H1 (cell line): ENCODE measurements around the gene EIF4EBP2. TPM values are rescaled to one million over a fixed set of nuclear protein-coding genes. Genes with fewer than 3 reads are reported as not detected.

Source experiments
- CTCF ChIA-PET: fragments of 300-600 bp; sonication (Branson Sonifier 250); formaldehyde crosslinking; loops from one replicate; lab custom pipeline; 2021; ENCODE audit not compliant: partially characterized antibody; lab: Charles Lee
- POLR2A ChIA-PET: fragments of 300-600 bp; sonication (Branson Sonifier 250); formaldehyde crosslinking; loops from one replicate; lab custom pipeline; 2021; ENCODE audit warnings: inconsistent platforms; ENCODE audit not compliant: partially characterized antibody; lab: Charles Lee
- DNase-seq, 2 experiments: peaks; one replicate each; pipeline versions ENCODE4 v3.0.0 to v3.0.0-alpha.2; 2010 to 2022; ENCODE audit warnings: low spot score in 2 of 2, low read depth in 1 of 2, mixed read lengths in 1 of 2
- FAIRE-seq: peaks from 2 replicates; lab custom pipeline; 2011; peaks lifted over from hg19 to GRCh38; lab: Jason Lieb, UNC
- H2AFZ ChIP-seq: 2 replicates; pipeline ENCODE4 v1.8.1; 2012; ENCODE audit warnings: low read length, inconsistent platforms
- H2AK5ac ChIP-seq: 2 replicates; pipeline ENCODE4 v1.6.1; 2013; ENCODE audit warnings: low read depth, low read length
- H2BK120ac ChIP-seq: replicated peaks from 2 replicates; pipeline ENCODE3; 2013; ENCODE audit warnings: low read depth, low read length, inconsistent platforms
- H2BK12ac ChIP-seq: 2 replicates; pipeline ENCODE4 v1.6.1; 2013; ENCODE audit warnings: low read depth, low read length
- H2BK15ac ChIP-seq: 2 replicates; pipeline ENCODE4 v1.6.1; 2013; ENCODE audit warnings: low read length
- H2BK20ac ChIP-seq: 2 replicates; pipeline ENCODE4 v1.6.1; 2013; ENCODE audit warnings: low read length
- H2BK5ac ChIP-seq: 2 replicates; pipeline ENCODE4 v1.6.1; 2013; ENCODE audit warnings: low read depth, low read length
- H3K14ac ChIP-seq: 2 replicates; pipeline ENCODE4 v1.6.1; 2013; ENCODE audit warnings: inconsistent platforms; ENCODE audit not compliant: insufficient read length
- H3K18ac ChIP-seq: 2 replicates; pipeline ENCODE4 v1.6.1; 2013; ENCODE audit warnings: low read length; ENCODE audit errors: extremely low read depth
- H3K23ac ChIP-seq: 2 replicates; pipeline ENCODE4 v1.6.1; 2013; ENCODE audit warnings: inconsistent platforms; ENCODE audit not compliant: insufficient read length
- H3K23me2 ChIP-seq: 2 replicates; pipeline ENCODE4 v1.6.1; 2013; ENCODE audit warnings: low read depth, low read length
- H3K27ac ChIP-seq: 2 replicates; pipeline ENCODE4 v1.6.1; 2011; ENCODE audit warnings: low read depth, low read length, inconsistent platforms
- H3K27me3 ChIP-seq, 4 experiments: replicated peaks in 1 of 4; 1 replicate in 1 of 4; 2 replicates in 3 of 4; pipeline versions ENCODE4 v1.6.1 to v1.8.1; 2011 to 2013; ENCODE audit warnings: low read length in 3 of 4, mild to moderate bottlenecking in 3 of 4, inconsistent platforms in 2 of 4, mixed read lengths in 2 of 4, moderate library complexity in 1 of 4; ENCODE audit not compliant: control insufficient read depth in 3 of 4, insufficient read depth in 3 of 4; ENCODE audit errors: extremely low read depth in 1 of 4
- H3K36me3 ChIP-seq, 4 experiments: 2 replicates each; pipeline versions ENCODE4 v1.6.1 to v1.8.1; 2011 to 2013; ENCODE audit warnings: mild to moderate bottlenecking in 4 of 4, low read length in 3 of 4, moderate library complexity in 2 of 4, control low read depth in 1 of 4, inconsistent platforms in 1 of 4; ENCODE audit not compliant: insufficient read depth in 4 of 4, control insufficient read depth in 2 of 4
- H3K4ac ChIP-seq: replicated peaks from 2 replicates; pipeline ENCODE3; 2013; ENCODE audit warnings: low read length, low read depth, mixed read lengths, inconsistent platforms; ENCODE audit not compliant: insufficient read length
- H3K4me1 ChIP-seq, 4 experiments: replicated peaks in 1 of 4; 1 replicate in 1 of 4; 2 replicates in 3 of 4; pipeline versions ENCODE4 v1.6.1 to v1.8.1; 2011 to 2013; ENCODE audit warnings: low read length in 3 of 4, inconsistent platforms in 2 of 4, mixed read lengths in 1 of 4; ENCODE audit not compliant: insufficient read depth in 4 of 4, control insufficient read depth in 3 of 4
- H3K4me2 ChIP-seq, 2 experiments: 2 replicates each; pipeline versions ENCODE4 v1.6.1 to v1.8.1; 2011 to 2013; ENCODE audit warnings: low read depth in 2 of 2, low read length in 2 of 2, control low read depth in 1 of 2, inconsistent platforms in 1 of 2, mild to moderate bottlenecking in 1 of 2; ENCODE audit not compliant: insufficient read depth in 1 of 2
- H3K4me3 ChIP-seq, 4 experiments: fragments of 200-600, 300-600 bp in 1 of 4; sonication (generic), shearing (Covaris generic), sonication (Bioruptor Twin) in 1 of 4; 2 replicates each; pipeline versions ENCODE4 v1.5.1 to v1.8.1; 2011 to 2016; ENCODE audit warnings: low read length in 4 of 4, low read depth in 3 of 4, control low read depth in 2 of 4, inconsistent platforms in 2 of 4, mild to moderate bottlenecking in 2 of 4, mixed read lengths in 1 of 4, moderate library complexity in 1 of 4; ENCODE audit not compliant: insufficient read depth in 2 of 4; ENCODE audit errors: extremely low read depth in 1 of 4
- H3K56ac ChIP-seq: replicated peaks from 2 replicates; pipeline ENCODE3; 2013; ENCODE audit warnings: low read depth, mild to moderate bottlenecking, mixed read lengths, low read length, inconsistent platforms; ENCODE audit not compliant: insufficient read length
- H3K79me1 ChIP-seq: 2 replicates; pipeline ENCODE4 v1.6.1; 2013; ENCODE audit warnings: low read depth, low read length, control low read depth
- H3K79me2 ChIP-seq, 2 experiments: 2 replicates each; pipeline versions ENCODE4 v1.6.1 to v1.8.1; 2012 to 2013; ENCODE audit warnings: low read length in 2 of 2, mild to moderate bottlenecking in 2 of 2, inconsistent platforms in 1 of 2; ENCODE audit not compliant: insufficient read depth in 2 of 2, control insufficient read depth in 1 of 2
- H3K9ac ChIP-seq, 4 experiments: replicated peaks in 1 of 4; 1 replicate in 1 of 4; 2 replicates in 3 of 4; pipeline versions ENCODE4 v1.6.1 to v1.8.1; 2011 to 2013; ENCODE audit warnings: low read depth in 3 of 4, low read length in 3 of 4, control low read depth in 2 of 4, mild to moderate bottlenecking in 2 of 4, moderate library complexity in 2 of 4, inconsistent platforms in 1 of 4; ENCODE audit errors: extremely low read depth in 1 of 4
- H3K9me3 ChIP-seq, 2 experiments: 2 replicates each; pipeline versions ENCODE4 v1.6.1 to v1.8.1; 2012 to 2013; ENCODE audit warnings: mild to moderate bottlenecking in 2 of 2, moderate library complexity in 2 of 2, control low read depth in 1 of 2, inconsistent platforms in 1 of 2, low read depth in 1 of 2, low read length in 1 of 2, mixed read lengths in 1 of 2; ENCODE audit not compliant: insufficient read depth in 2 of 2
- H4K20me1 ChIP-seq, 2 experiments: replicated peaks in 1 of 2; 2 replicates each; pipeline versions ENCODE3 to v1.8.1; 2011 to 2013; ENCODE audit warnings: inconsistent platforms in 2 of 2, low read length in 2 of 2, mild to moderate bottlenecking in 1 of 2; ENCODE audit not compliant: insufficient read depth in 2 of 2, control insufficient read depth in 1 of 2
- H4K5ac ChIP-seq: 2 replicates; pipeline ENCODE4 v1.6.1; 2013; ENCODE audit warnings: low read length, low read depth, mixed read lengths, inconsistent platforms; ENCODE audit not compliant: insufficient read length
- H4K8ac ChIP-seq: 2 replicates; pipeline ENCODE4 v1.8.0; 2013; ENCODE audit warnings: mild to moderate bottlenecking, moderate library complexity, low read length, inconsistent platforms; ENCODE audit not compliant: insufficient read depth; ENCODE audit errors: extremely low read depth
- H4K91ac ChIP-seq: replicated peaks from 2 replicates; pipeline ENCODE3; 2013; ENCODE audit warnings: low read length, mixed read lengths, inconsistent platforms; ENCODE audit not compliant: insufficient read length
- BCL11A ChIP-seq, 2 experiments: IDR thresholded peaks; one replicate each; pipeline ENCODE4 v1.6.1; 2011; ENCODE audit warnings: low read depth in 2 of 2, low read length in 2 of 2, mild to moderate bottlenecking in 2 of 2
- CBX5 ChIP-seq: fragments of 300-800, 300-1000 bp; sonication (generic); IDR thresholded peaks from 2 replicates; pipeline ENCODE4 v1.7.1; 2016; ENCODE audit warnings: antibody characterized with exemption, low read length, low read depth
- CTBP2 ChIP-seq: IDR thresholded peaks from 2 replicates; pipeline ENCODE4 v1.7.0; 2011; ENCODE audit warnings: borderline replicate concordance, mild to moderate bottlenecking, moderate library complexity, mixed read lengths, low read length; ENCODE audit not compliant: insufficient read depth, insufficient read length
- EGR1 ChIP-seq: IDR thresholded peaks from 2 replicates; pipeline ENCODE4 v1.6.1; 2011; ENCODE audit warnings: low read depth, low read length, borderline replicate concordance
- GTF2F1 ChIP-seq: IDR thresholded peaks from 2 replicates; pipeline ENCODE4 v1.6.1; 2012; ENCODE audit warnings: low read depth, low read length, improper control_type of control experiment, borderline replicate concordance
- KDM5A ChIP-seq: fragments of 200-600 bp; IDR thresholded peaks from 2 replicates; pipeline ENCODE4 v1.7.1; 2012; ENCODE audit warnings: mild to moderate bottlenecking, low read length, inconsistent platforms, mixed read lengths
- MAFK ChIP-seq: IDR thresholded peaks from 2 replicates; pipeline ENCODE4 v1.6.1; 2012; ENCODE audit warnings: low read depth, mild to moderate bottlenecking, improper control_type of control experiment, low read length
- POLR2A ChIP-seq, 2 experiments: IDR thresholded peaks; 1 replicate in 1 of 2; 2 replicates in 1 of 2; pipeline ENCODE4 v1.6.1; 2011; ENCODE audit warnings: low read depth in 2 of 2, low read length in 2 of 2, mild to moderate bottlenecking in 2 of 2; ENCODE audit errors: control extremely low read depth in 1 of 2
- RXRA ChIP-seq: IDR thresholded peaks from 2 replicates; pipeline ENCODE4 v1.6.1; 2011; ENCODE audit warnings: low read depth, mild to moderate bottlenecking, low read length, moderate library complexity; ENCODE audit not compliant: insufficient read depth
- SIX5 ChIP-seq: IDR thresholded peaks from 2 replicates; pipeline ENCODE4 v1.6.1; 2011; ENCODE audit warnings: mild to moderate bottlenecking, low read depth, low read length
- SP2 ChIP-seq: IDR thresholded peaks from 2 replicates; pipeline ENCODE4 v1.6.1; 2012; ENCODE audit warnings: mild to moderate bottlenecking, low read length, inconsistent platforms
- SP4 ChIP-seq: IDR thresholded peaks from 2 replicates; pipeline ENCODE4 v1.6.1; 2012; ENCODE audit warnings: low read length, inconsistent platforms
- TAF1 ChIP-seq: IDR thresholded peaks from 2 replicates; pipeline ENCODE4 v1.6.1; 2011; ENCODE audit warnings: mild to moderate bottlenecking, low read depth, low read length
- TCF12 ChIP-seq: IDR thresholded peaks from 2 replicates; pipeline ENCODE4 v1.6.1; 2011; ENCODE audit warnings: low read depth, mild to moderate bottlenecking, low read length
- YY1 ChIP-seq: IDR thresholded peaks from 2 replicates; pipeline ENCODE4 v1.6.1; 2011; ENCODE audit warnings: low read depth, mild to moderate bottlenecking, low read length
- ZNF274 ChIP-seq: IDR thresholded peaks from 2 replicates; pipeline ENCODE4 v1.7.0; 2012; ENCODE audit warnings: low read length, borderline replicate concordance; ENCODE audit errors: extremely low read depth
- WGBS, 2 experiments: shearing (Covaris generic) in 1 of 2; methylation state at CpG; one replicate each; pipeline versions ENCODE4 v1.1.6 to v1.1.7; 2013 to 2015; ENCODE audit warnings: low lambda C conversion rate in 2 of 2, mixed read lengths in 2 of 2, inconsistent platforms in 1 of 2, low coverage in 1 of 2, missing lambda C conversion rate in 1 of 2; ENCODE audit not compliant: insufficient replicate concordance in 2 of 2, insufficient coverage in 1 of 2, insufficient read length in 1 of 2; ENCODE audit errors: extremely low coverage in 1 of 2, missing lambda C conversion rate in 1 of 2; 5-methylcytosine and 5-hydroxymethylcytosine counted together
- polyA plus RNA-seq, 7 experiments: library from polyadenylated mRNA; depleted of rRNA in 3 of 7; stranded (reverse) in 5 of 7; unstranded in 2 of 7; fragments of >200 nt in 5 of 7; fragments of 200-250 nt in 2 of 7; gene quantifications; 1 replicate in 5 of 7; 2 replicates in 1 of 7; 4 replicates in 1 of 7; pipeline versions ENCODE4 v1.2.1 to v1.2.3, GENCODE V29; 2011 to 2013; ENCODE audit warnings: missing spikeins in 2 of 7, mixed read lengths in 2 of 7
- total RNA-seq: library from RNA; stranded (reverse); fragmentation: NEBNext Ultra II Directional; extraction: Animal tissue kit (Norgen Biotek cat#: 25700); gene quantifications from 2 replicates; pipeline ENCODE4 v1.2.1, GENCODE V29; 2021

Gene EIF4EBP2
- total and polyA plus RNA-seq, 2 of the 8 experiments (the other 6 are each of a cell fraction or from before 2014, with no cell fraction given): 55.3 to 144 TPM

GRCh38 chr10:70425096-70425495 is 21.2 kb downstream of the EIF4EBP2 start:
- Histone ChIP-seq H3K23ac (no peak overlapping the region), H3K23me2 (no peaks in the 10 kb centered on the region), H4K8ac (no peak overlapping the region), H2BK15ac (no peak overlapping the region), H3K56ac (no peak overlapping the region), H2BK12ac (no peak overlapping the region), H2AK5ac (no peak overlapping the region), H3K9me3 (no peaks in the 10 kb centered on the region), H2BK5ac (no peak overlapping the region), H2BK120ac (no peak overlapping the region), H2BK20ac (no peak overlapping the region), H3K79me2 (no peaks in the 10 kb centered on the region), H2AFZ (no peak overlapping the region), H3K4me3 (no peak overlapping the region), H4K20me1 (peaks cover 0 to 4% of the 10 kb centered on the region in 2 experiments), H4K91ac (no peak overlapping the region), H3K27me3 (no peaks in the 10 kb centered on the region), H3K4me2 (no peak overlapping the region), H3K27ac (no peak overlapping the region), H3K4me1 (peaks cover 0 to 2% (median 0%) of the 10 kb centered on the region in 4 experiments; a peak in 3 of 7 replicates), H3K18ac (no peak overlapping the region), H3K9ac (no peak overlapping the region), H4K5ac (no peak overlapping the region), H3K36me3 (peaks cover 8 to 86% (median 41%) of the 10 kb centered on the region in 4 experiments; a peak in 7 of 8 replicates), H3K4ac (no peak overlapping the region), H3K79me1 (peaks cover 3% of the 10 kb centered on the region; the same call in 1 of the 2 replicates), H3K14ac (no peak overlapping the region)
- 84% methylated on average over 3 of the region's 3 CpGs; no CpG with 5 or more reads in 1 of the 2 experiments for WGBS, 2 experiments
- FAIRE-seq (no peak), DNase-seq (no peak)
- POLR2A ChIA-PET: interaction anchor here (1.3 to 2.6 kb wide), 2 partner anchors 15 to 23 kb away, joined by 3 to 8 read pairs; no protein-coding TSS in a partner anchor
- CTCF ChIA-PET: interaction anchor here (0.7 to 1.9 kb wide), 11 partner anchors 9 to 309 kb away, joined by 3 to 9 read pairs (median 3); no protein-coding TSS in a partner anchor
- no peak for TF ChIP-seq ZNF274
- TF ChIP-seq TAF1: no peak
- TF ChIP-seq GTF2F1: no peak
- TF ChIP-seq MAFK: no peak
- no peak for TF ChIP-seq KDM5A
- no peak for TF ChIP-seq EGR1
- TF ChIP-seq YY1: no peak
- no peak for TF ChIP-seq CTBP2
- no peak for TF ChIP-seq TCF12
- no peak for TF ChIP-seq SP2
- no peak for TF ChIP-seq CBX5
- no peak for TF ChIP-seq RXRA
- TF ChIP-seq BCL11A (IDR thresholded peaks at IDR 0.05; ENCODE audit: low read depth in 2 of 2, low read length in 2 of 2): no peak
- no peak for TF ChIP-seq SIX5
- no peak for TF ChIP-seq SP4
- no peak for TF ChIP-seq POLR2A (IDR thresholded peaks at IDR 0.05; ENCODE audit: control extremely low read depth in 1 of 2, low read depth in 2 of 2, low read length in 2 of 2)
